Measurements from ENCODE around the gene CLEC6A.
"Not testable (repeated sequence)": the region's sequence is repeated elsewhere in the genome, so short reads cannot be mapped to it uniquely, and the experiment has no call there.

CLEC6A gene

DNA sequence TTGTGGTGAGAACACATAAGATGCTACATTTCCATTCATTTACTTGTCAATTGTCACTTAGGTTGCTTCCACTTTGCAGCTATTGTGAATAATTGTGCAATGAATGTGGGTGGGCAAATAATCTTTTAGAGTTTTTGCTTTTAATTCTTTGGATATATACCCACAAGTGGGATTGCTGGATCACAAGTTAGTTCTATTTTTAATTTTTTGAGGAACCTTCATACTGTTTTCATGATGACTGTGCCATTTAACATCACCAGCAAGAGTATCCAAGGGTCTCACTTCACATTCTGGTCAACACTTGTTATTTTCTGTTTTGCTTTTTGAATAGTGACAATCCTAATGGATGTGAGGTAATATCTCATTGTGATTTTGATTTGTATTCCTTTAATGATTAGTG is 10.5 kb downstream of the CLEC6A start:
- Mint-ChIP-seq H3K4me3 (no peak overlapping the region), H3K4me1 (ENCODE audit: low read depth) (no peaks in the 10 kb centered on the region), H3K27ac (no peak overlapping the region), H3K9me3 (no peaks in the 10 kb centered on the region), H3K27me3 (ENCODE audit: low read depth) (peaks cover 23% of the 10 kb centered on the region), H3K36me3 (ENCODE audit: low read depth) (no peaks in the 10 kb centered on the region)
- DNase-seq (ENCODE audit: low spot score) = no peak

GRCh38 chr12:8471090-8471489 is 15.3 kb downstream of the CLEC6A start:
- Mint-ChIP-seq H3K9me3 (no peaks in the 10 kb centered on the region), H3K27me3 (ENCODE audit: low read depth) (peaks cover 44% of the 10 kb centered on the region), H3K36me3 (ENCODE audit: low read depth) (no peaks in the 10 kb centered on the region), H3K27ac (no peak overlapping the region), H3K4me1 (ENCODE audit: low read depth) (no peaks in the 10 kb centered on the region), H3K4me3 (no peak overlapping the region)
- DNase-seq (ENCODE audit: low spot score) = no peak

- H3K27me3 Mint-ChIP-seq (ENCODE audit: low read depth) = peaks cover 33% of the 10 kb centered on the region
- H3K27ac Mint-ChIP-seq = no peak overlapping the region
- no peaks in the 10 kb centered on the region for H3K36me3 Mint-ChIP-seq (ENCODE audit: low read depth)
- H3K9me3 Mint-ChIP-seq = no peaks in the 10 kb centered on the region
- DNase-seq (ENCODE audit: low spot score) = no peak
- H3K4me1 Mint-ChIP-seq (ENCODE audit: low read depth) = no peaks in the 10 kb centered on the region
- H3K4me3 Mint-ChIP-seq = no peak overlapping the region
These were observed 19.9 kb downstream of the CLEC6A start for GRCh38 chr12:8475508-8476203.

GRCh38 chr12:8482571-8483061 is 26.9 kb downstream of the CLEC6A start:
- H3K4me3 Mint-ChIP-seq = no peak overlapping the region
- no peak overlapping the region for H3K27ac Mint-ChIP-seq

GRCh38 chr12:8483079-8483478 is 27.3 kb downstream of the CLEC6A start:
- peaks cover 6% of the 10 kb centered on the region for H3K4me1 Mint-ChIP-seq (ENCODE audit: low read depth)
- no peak for DNase-seq (ENCODE audit: low spot score)
- no peak overlapping the region for H3K27ac Mint-ChIP-seq

More at GRCh38 chr12:8482571-8483061, 26.9 kb downstream of the CLEC6A start:
- DNase-seq (ENCODE audit: low spot score) = no peak
- Mint-ChIP-seq H3K36me3 (ENCODE audit: low read depth) (no peaks in the 10 kb centered on the region), H3K4me1 (ENCODE audit: low read depth) (peaks cover 6% of the 10 kb centered on the region), H3K9me3 (peaks cover 3% of the 10 kb centered on the region), H3K27me3 (ENCODE audit: low read depth) (peaks cover 26% of the 10 kb centered on the region)

GRCh38 chr12:8491646-8492530 is 36.1 kb downstream of the CLEC6A start:
- H3K4me1 Mint-ChIP-seq (ENCODE audit: low read depth) = peaks cover 27% of the 10 kb centered on the region
- H3K27ac Mint-ChIP-seq = no peak overlapping the region
- no peaks in the 10 kb centered on the region for H3K9me3 Mint-ChIP-seq
- no peak for DNase-seq (ENCODE audit: low spot score)
- H3K4me3 Mint-ChIP-seq = no peak overlapping the region
- H3K27me3 Mint-ChIP-seq (ENCODE audit: low read depth) = peaks cover 46% of the 10 kb centered on the region
- no peaks in the 10 kb centered on the region for H3K36me3 Mint-ChIP-seq (ENCODE audit: low read depth)

More at GRCh38 chr12:8483079-8483478, 27.3 kb downstream of the CLEC6A start:
- H3K4me3 Mint-ChIP-seq = no peak overlapping the region
- H3K9me3 Mint-ChIP-seq = peaks cover 3% of the 10 kb centered on the region
- H3K27me3 Mint-ChIP-seq (ENCODE audit: low read depth) = peaks cover 23% of the 10 kb centered on the region
- H3K36me3 Mint-ChIP-seq (ENCODE audit: low read depth) = no peaks in the 10 kb centered on the region

DNA sequence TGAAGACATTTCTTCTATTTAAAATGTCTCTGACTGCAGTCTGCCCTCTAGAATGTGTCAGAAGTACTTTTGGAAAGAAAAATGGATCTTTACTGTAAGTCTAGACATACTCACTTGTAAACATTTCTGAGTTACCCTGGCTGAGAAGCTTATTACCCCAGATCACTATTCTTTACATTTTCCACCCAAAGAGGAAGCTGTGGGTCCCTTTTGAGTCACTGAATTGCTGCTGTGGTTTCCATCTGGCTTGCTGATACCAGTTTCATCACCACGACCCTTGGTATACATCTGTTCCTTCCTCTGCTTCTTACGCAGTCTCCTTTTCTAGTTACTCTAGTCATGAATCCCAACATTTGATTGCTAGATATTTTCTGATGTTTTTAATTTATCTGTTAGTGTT is 37.3 kb downstream of the CLEC6A start:
- H3K4me1 Mint-ChIP-seq (ENCODE audit: low read depth) = peaks cover 27% of the 10 kb centered on the region
- peak overlapping the region; percentile 57 for H3K4me3 Mint-ChIP-seq
- peak overlapping the region; percentile 71 for H3K27ac Mint-ChIP-seq
- no peaks in the 10 kb centered on the region for H3K36me3 Mint-ChIP-seq (ENCODE audit: low read depth)
- peaks cover 51% of the 10 kb centered on the region for H3K27me3 Mint-ChIP-seq (ENCODE audit: low read depth)
- DNase-seq (ENCODE audit: low spot score) = peak; percentile 64
- H3K9me3 Mint-ChIP-seq = no peaks in the 10 kb centered on the region

DNA sequence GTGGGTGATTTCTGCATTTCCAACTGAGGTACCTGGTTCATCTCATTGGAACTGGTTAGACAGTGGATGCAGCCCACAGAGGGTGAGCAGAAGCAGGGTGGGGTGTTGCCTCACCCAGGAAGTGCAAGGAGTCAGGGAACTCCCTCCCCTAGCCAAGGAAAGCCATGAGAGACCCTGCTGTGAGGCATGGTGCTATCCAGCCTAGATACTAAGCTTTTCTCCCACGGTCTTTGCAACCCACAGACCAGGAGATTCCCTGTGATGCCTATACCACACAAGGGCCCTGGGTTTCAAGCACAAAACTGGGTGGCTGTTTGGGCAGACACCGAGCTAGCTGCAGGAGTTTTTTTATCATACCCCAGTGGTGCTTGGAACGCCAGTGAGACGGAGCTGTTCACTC is 39.9 kb downstream of the CLEC6A start:
- H3K4me3 Mint-ChIP-seq; H3K9me3 Mint-ChIP-seq; DNase-seq (ENCODE audit: low spot score); H3K36me3 Mint-ChIP-seq (ENCODE audit: low read depth): not testable (repeated sequence)
- peak overlapping the region; percentile 44 for H3K27ac Mint-ChIP-seq
- H3K27me3 Mint-ChIP-seq (ENCODE audit: low read depth) = peaks cover 56% of the 10 kb centered on the region
- H3K4me1 Mint-ChIP-seq (ENCODE audit: low read depth) = peaks cover 27% of the 10 kb centered on the region

GRCh38 chr12:8496074-8496473 is 40.3 kb downstream of the CLEC6A start:
- not testable (repeated sequence) for H3K27ac Mint-ChIP-seq; DNase-seq (ENCODE audit: low spot score); H3K4me3 Mint-ChIP-seq; H3K9me3 Mint-ChIP-seq; H3K36me3 Mint-ChIP-seq (ENCODE audit: low read depth)
- peaks cover 27% of the 10 kb centered on the region for H3K4me1 Mint-ChIP-seq (ENCODE audit: low read depth)
- H3K27me3 Mint-ChIP-seq (ENCODE audit: low read depth) = peaks cover 56% of the 10 kb centered on the region

- Mint-ChIP-seq H3K27ac (no peak overlapping the region), H3K4me3 (no peak overlapping the region), H3K36me3 (ENCODE audit: low read depth) (no peaks in the 10 kb centered on the region), H3K4me1 (ENCODE audit: low read depth) (peaks cover 6% of the 10 kb centered on the region), H3K27me3 (ENCODE audit: low read depth) (peaks cover 39% of the 10 kb centered on the region), H3K9me3 (no peaks in the 10 kb centered on the region)
- DNase-seq (ENCODE audit: low spot score) = no peak
These were observed 43.9 kb downstream of the CLEC6A start for GRCh38 chr12:8499616-8500015.

GRCh38 chr12:8501720-8502119 is 46.0 kb downstream of the CLEC6A start:
- DNase-seq (ENCODE audit: low spot score) = no peak
- Mint-ChIP-seq H3K4me1 (ENCODE audit: low read depth) (peaks cover 4% of the 10 kb centered on the region), H3K9me3 (no peaks in the 10 kb centered on the region), H3K36me3 (ENCODE audit: low read depth) (no peaks in the 10 kb centered on the region), H3K27ac (no peak overlapping the region), H3K4me3 (no peak overlapping the region), H3K27me3 (ENCODE audit: low read depth) (peaks cover 39% of the 10 kb centered on the region)

- H3K4me3 Mint-ChIP-seq = no peak overlapping the region
- H3K9me3 Mint-ChIP-seq = no peaks in the 10 kb centered on the region
- H3K36me3 Mint-ChIP-seq (ENCODE audit: low read depth) = no peaks in the 10 kb centered on the region
- DNase-seq (ENCODE audit: low spot score) = no peak
- peaks cover 4% of the 10 kb centered on the region for H3K4me1 Mint-ChIP-seq (ENCODE audit: low read depth)
- peaks cover 33% of the 10 kb centered on the region for H3K27me3 Mint-ChIP-seq (ENCODE audit: low read depth)
- no peak overlapping the region for H3K27ac Mint-ChIP-seq
These were observed 48.6 kb downstream of the CLEC6A start for GRCh38 chr12:8504351-8504750.

- Mint-ChIP-seq H3K27me3 (ENCODE audit: low read depth) (peaks cover 37% of the 10 kb centered on the region), H3K36me3 (ENCODE audit: low read depth) (no peaks in the 10 kb centered on the region), H3K27ac (no peak overlapping the region), H3K4me1 (ENCODE audit: low read depth) (no peaks in the 10 kb centered on the region), H3K4me3 (no peak overlapping the region), H3K9me3 (no peaks in the 10 kb centered on the region)
- DNase-seq (ENCODE audit: low spot score) = no peak
These were observed 51.8 kb downstream of the CLEC6A start for GRCh38 chr12:8507596-8507995.

DNA sequence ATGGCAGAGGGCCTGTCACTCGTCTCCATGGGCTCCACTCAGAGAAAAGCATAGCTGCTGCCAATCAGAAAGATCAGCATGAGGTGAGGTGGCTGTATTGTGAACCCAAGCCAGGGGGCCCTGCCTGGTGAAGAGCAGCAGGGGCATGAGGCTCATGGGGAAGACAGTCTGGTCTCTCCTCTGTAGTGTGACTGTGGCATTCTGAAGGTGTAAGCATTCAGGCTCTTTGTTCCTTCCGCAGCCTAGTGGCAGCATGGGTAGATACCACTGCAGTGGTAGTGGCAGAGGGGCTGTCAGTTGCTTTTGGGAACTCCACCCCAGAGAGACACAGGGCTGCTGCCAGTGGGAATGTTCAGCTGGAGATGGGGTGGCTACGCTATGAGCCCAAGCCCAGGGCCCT is 52.5 kb downstream of the CLEC6A start:
- no peak for DNase-seq (ENCODE audit: low spot score)
- Mint-ChIP-seq H3K27me3 (ENCODE audit: low read depth) (peaks cover 40% of the 10 kb centered on the region), H3K4me3 (no peak overlapping the region), H3K9me3 (no peaks in the 10 kb centered on the region), H3K4me1 (ENCODE audit: low read depth) (no peaks in the 10 kb centered on the region), H3K27ac (no peak overlapping the region), H3K36me3 (ENCODE audit: low read depth) (no peaks in the 10 kb centered on the region)
